ENCODE results near the gene TMEM181. TPM values are rescaled to one million over a fixed set of nuclear protein-coding genes. Genes with fewer than 3 reads are reported as not detected.
"Not testable (repeated sequence)": the region's sequence is repeated elsewhere in the genome, so short reads cannot be mapped to it uniquely, and the experiment has no call there.

The TMEM181 gene
- total RNA-seq, 1 donor from 2014 or later, result 20.1 TPM

DNA sequence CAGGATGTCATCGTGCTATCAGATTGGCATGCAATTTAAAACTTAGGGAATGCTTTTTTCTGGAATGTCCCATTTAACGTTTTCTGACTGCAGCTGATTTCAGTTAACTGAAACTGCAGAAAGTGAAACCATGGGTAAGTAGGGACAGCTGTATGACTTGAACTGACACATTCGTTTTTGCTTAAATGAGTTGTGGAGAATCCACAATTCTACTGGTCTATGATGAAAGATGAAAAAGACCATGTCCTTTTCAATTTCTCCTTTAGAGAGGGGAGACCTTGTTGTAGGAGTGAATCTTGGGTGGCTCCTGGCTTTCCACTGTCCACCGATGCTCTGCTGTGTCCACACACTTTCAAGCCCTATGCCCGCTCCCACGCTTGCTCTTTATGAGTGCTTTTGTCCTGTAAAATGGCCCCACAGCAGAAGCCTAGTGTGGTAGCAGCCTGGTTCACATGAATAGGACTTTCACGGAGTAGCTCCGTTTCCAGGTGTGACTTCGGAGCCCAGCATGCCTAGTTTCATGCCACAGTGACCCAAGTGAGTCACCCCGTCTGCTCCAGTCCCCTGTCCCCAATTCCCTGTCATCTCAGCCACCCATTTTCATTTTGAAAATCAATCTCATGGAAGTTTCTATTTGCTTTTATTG, 62.8 kb downstream of the TMEM181 start:
- DNase-seq, result no peak

DNA sequence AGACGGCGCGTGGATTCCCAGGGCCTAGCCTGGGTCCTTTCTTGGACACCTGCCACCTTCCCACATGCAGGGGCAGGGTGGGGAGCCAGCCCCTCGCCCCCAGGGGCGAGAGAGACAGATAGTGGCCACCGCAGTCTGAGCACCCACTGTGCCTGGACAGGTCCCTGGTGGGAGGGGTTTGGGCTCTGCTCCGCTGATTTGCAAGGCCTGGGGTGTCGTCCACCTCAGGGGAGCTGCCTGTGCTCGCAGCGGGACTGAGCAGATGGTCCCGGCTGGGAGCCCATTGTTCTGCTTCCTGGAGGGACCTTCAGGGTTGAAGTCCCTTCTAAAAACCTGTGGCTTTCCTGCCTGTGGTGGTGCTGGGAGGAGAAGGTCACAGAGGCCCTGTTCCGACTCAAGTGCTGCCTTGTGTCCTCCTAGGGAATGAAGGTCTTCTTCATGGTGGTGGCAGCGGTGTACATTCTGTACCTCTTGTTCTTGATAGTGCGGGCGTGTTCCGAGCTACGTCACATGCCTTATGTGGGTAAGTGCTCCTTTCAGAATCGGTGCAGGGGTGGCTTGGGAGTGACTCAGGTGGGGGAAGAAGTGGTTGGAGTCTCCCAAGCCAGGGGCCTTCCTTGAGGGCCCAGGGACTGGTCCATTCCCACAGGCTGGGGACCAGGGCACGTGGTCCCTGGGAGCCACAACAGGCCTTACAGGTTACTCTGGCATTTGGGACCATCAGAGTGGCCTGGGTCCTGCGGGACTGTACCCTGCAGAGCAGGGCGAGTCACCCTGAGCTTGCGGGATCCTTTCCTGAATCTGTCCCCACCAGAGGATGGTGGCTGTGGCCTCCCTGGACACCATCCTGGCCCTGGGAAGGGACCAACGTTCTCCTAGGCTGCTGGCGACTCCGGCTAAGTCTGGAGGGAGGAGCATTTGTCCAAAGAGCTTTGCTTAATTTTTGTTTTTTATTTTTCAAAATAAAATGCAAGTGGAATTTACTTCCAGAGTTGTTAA, 65.1 kb downstream of the TMEM181 start:
- DNase-seq, result no peak

DNA sequence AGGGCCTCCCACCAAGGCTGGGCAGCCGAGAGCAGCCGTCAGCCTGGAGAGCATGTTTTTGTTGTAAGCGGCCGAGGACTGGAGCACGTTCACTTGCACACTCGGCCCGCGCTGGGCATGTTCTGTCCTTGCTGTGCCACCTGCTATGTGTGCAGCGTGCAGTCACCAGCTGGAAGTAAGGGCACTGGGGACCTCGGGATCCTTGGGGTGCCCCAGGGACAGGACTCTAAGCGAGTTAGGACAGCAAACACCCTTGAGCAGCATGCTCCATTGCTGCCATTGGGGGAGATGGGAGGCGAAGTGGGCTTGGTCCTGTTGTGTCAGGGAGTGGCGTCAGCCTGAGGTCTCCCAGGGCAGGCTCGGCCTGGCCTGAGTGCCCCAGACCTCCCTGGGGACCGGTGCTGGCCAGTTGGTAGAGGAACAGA, 66.0 kb downstream of the TMEM181 start:
- no peak for DNase-seq

GRCh38 chr6:158626360-158627167, 66.7 kb downstream of the TMEM181 start:
- no peak for DNase-seq

DNA sequence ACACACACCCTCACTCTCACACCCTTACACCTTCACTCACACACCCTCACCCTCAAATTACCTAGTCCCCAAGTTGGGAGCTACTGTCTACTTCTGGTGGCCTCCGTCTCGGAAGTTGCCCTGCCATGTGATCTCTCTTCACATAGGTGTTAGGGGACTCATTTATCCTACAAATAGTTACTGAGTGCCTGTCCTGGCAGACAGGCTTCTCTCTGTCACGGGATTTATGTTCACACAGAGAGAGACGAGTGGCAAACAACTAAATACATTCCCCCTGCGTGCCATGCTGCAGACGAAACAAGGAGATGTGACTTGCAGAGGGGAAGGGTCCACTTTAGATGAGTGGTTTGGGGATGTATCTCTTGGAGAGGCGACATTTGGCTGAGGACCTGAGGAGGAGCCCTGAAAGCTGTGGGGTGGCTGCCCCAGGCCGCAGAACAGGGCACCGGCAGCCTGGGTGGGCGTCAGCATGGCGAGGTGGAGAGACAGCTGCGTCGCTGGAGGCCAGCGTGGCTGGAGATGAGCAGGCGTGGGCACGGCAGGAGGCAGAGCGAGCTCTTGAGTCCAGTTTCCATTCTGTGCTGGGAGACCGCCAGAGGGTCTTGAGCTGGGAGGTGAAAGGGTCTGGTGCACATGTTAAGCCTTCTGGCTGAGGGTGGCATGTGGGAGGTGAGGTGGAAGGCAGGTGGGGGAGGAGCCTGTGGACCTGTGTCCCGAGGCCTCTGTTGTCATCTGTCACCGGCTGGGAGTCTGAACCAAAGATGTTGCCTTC, 67.5 kb downstream of the TMEM181 start:
- DNase-seq, result no peak

DNA sequence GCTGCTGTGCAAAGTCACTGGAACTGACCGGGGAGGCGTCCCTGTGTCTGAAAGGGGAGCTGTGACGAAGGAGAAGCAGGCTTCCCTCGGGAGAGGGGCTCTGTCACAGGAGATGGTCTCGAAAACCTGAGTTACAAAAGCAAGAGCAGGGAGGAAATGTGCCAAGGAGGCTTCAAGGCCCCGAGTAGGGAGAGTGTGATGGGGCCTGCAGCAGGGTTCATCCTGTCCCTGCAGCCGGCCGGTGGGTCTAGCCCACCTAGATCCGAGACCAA, 68.0 kb downstream of the TMEM181 start:
- no peak for DNase-seq

- no peak for DNase-seq
These were observed 68.7 kb downstream of the TMEM181 start for GRCh38 chr6:158628542-158628941.

DNA sequence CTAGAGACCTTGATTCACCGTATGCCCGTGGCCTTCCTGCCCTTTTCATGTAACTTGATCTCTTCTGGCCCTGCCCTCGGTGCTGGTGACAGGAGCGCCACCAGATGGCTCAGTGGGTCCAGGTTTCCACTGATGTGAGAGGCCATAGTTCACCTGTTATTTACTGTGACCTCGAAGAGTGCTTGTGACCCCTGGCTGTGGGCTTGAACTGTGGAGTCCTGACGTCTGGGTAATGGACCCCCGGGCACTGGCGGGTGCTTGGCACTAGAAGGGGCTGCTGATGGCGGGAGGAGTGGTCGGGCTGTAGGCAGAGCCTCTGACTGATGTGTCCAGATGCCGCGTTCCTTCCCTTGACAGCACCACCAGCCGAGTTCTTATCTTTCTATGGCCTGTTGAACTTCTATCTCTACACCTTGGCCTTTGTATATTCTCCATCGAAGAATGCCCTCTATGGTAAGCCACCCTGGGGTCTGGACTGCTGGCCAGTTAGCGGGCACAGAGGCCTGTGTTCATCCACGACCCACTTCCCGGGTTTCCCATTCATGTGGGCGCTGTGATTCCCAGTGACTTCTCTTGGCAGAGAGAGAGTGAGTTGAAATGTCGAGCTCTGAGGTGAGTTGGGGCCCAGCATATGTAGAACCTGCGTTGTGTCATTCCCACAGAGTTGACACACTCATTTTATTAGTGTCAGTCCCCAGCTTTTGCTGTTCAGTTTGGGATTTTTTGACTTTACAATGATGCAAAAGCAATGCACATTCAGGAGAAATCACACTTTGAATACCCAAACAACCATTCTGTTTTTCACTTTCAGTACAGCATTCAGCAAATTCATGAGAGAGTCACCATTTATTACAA, 69.7 kb downstream of the TMEM181 start:
- no peak for DNase-seq

GRCh38 chr6:158630938-158631616, 71.2 kb downstream of the TMEM181 start:
- no peak for DNase-seq

DNA sequence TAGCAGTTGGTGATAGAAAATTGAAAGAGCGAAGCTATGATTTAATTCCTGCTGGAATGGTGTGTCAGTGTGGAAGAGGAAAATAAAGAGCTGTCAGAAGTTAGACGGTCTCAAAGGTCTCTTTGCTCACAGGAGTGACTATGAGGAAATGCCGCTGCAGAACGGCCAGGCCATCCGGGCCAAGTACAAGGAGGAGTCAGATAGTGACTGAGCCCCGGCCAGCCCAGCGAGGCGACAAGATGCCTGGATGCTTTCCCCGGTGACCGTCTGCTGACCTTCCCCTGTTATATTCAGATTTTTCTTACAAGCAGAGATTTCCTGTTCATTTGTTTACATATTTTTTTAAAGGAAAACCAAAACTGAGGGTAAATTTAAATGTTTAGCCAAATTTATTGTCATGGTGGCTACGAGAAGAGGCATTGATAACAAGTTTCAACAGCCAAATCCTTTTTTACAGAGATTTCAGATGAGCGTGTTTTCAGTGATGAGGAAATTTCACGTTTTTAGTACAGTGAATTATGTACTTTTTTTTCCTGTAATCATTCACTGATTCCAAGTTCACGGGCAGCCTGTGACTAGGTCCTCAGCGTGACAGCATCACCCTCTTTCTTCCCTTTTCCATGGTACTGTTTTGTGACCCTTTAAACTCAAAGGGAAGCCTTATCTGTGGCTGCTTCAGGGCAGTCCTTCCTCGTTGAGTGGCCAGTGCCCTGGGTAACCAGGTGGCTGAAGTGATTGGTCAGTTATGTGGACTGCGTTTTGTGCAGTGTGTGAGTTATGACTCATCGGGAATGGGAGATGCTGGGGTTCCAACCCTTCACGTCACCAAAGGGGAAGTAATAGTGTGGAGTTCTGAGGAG, 72.0 kb downstream of the TMEM181 start:
- no peak for DNase-seq

- not testable (repeated sequence) for DNase-seq
These were observed 72.7 kb downstream of the TMEM181 start for GRCh38 chr6:158632538-158633119.

DNA sequence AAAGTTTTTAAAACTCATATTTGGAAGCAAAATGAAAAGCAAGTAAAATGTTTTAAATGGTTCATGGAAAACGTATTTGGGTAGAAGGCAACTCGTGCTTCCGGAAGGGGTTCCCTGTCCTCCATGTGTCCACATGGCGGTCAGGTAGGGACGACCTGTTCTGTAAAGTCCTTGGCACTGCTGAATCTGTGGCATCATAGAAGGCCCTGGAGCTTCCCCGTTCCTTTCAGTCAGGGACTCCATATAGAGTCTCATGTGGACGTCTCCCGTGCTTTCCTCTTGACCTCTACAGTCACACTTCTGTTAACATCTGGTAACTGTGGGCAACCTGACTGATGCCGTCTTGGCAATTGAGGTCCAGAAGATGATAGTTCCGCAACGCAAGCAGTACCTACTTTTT, 73.2 kb downstream of the TMEM181 start:
- DNase-seq, result no peak

GRCh38 chr6:158634695-158635426, 75.0 kb downstream of the TMEM181 start:
- no peak for DNase-seq

GRCh38 chr6:158635427-158636073, 75.7 kb downstream of the TMEM181 start:
- DNase-seq, result no peak

GRCh38 chr6:158636778-158637177, 76.9 kb downstream of the TMEM181 start:
- DNase-seq, result no peak

GRCh38 chr6:158638324-158638854, 78.5 kb downstream of the TMEM181 start:
- DNase-seq, result no peak

GRCh38 chr6:158639056-158639455, 79.2 kb downstream of the TMEM181 start:
- no peak for DNase-seq

- DNase-seq, result no peak
These were observed 80.6 kb downstream of the TMEM181 start for GRCh38 chr6:158640519-158640918.

Data from skin of body (tissue), 2 donors.